DND-41 (cell line): Measurements from ENCODE around the gene UPP1.

Experiments
- CTCF ChIP-seq: IDR thresholded peaks from 2 replicates; pipeline ENCODE4 v1.5.1; 2012; ENCODE audit warnings: borderline replicate concordance, low read length, moderate library complexity, mild to moderate bottlenecking; ENCODE audit not compliant: poor library complexity, severe bottlenecking; ENCODE audit errors: extremely low read depth
- EZH2 ChIP-seq: IDR thresholded peaks from 3 replicates; pipeline ENCODE4 v1.6.1; 2012; ENCODE audit warnings: borderline replicate concordance, low read depth, mild to moderate bottlenecking, moderate library complexity, low read length, inconsistent platforms; ENCODE audit not compliant: severe bottlenecking

GRCh38 chr7:48085942-48086341, 3.1 kb upstream of the UPP1 start:
- TF ChIP-seq CTCF (no peak), EZH2 (no peak)
